ENCODE data around the gene MFAP3L. TPM values are rescaled to one million over a fixed set of nuclear protein-coding genes. Genes with fewer than 3 reads are reported as not detected.

The MFAP3L gene
- total RNA-seq, 1 donor from 2014 or later, result 2.8 TPM

GRCh38 chr4:169940460-169940859 is 85.7 kb downstream of the MFAP3L start:
- no peak for TF ChIP-seq CTCF (conservative IDR thresholded peaks at IDR 0.05)
- Mint-ChIP-seq H3K9me3 (peaks cover 14% of the 10 kb centered on the region), H3K27ac (ENCODE audit: unreplicated experiment) (no peak overlapping the region), H3K27me3 (ENCODE audit: low read depth) (no peaks in the 10 kb centered on the region), H3K4me3 (no peak overlapping the region), H3K4me1 (peaks cover 6% of the 10 kb centered on the region), H3K36me3 (ENCODE audit: low read depth) (no peaks in the 10 kb centered on the region)
- DNase-seq (ENCODE audit: low read depth, low spot score), result no peak

Other genes starting within 250 kb of the MFAP3L start
- gene AADAT, start 63.6 kb upstream of the MFAP3L start, total RNA-seq, result 30.7 and 32.5 TPM in 2 replicates